Suprapubic skin (tissue), 4 donors: Measurements from ENCODE around the gene CYTH1. TPM values are rescaled to one million over a fixed set of nuclear protein-coding genes. Genes with fewer than 3 reads are reported as not detected.

Experiments used
- DNase-seq, 2 donors: peaks; one replicate each; pipeline ENCODE4 v3.0.0-alpha.2; 2019; ENCODE audit warnings: low spot score in 2 of 2
- H3K27ac ChIP-seq: fragments of 200-600 bp; sonication (generic); one replicate; pipeline ENCODE4 v1.5.1; 2019
- H3K27me3 ChIP-seq: fragments of 200-600 bp; sonication (generic); one replicate; pipeline ENCODE4 v1.5.1; 2019
- H3K36me3 ChIP-seq: fragments of 200-600 bp; sonication (generic); one replicate; pipeline ENCODE4 v1.5.1; 2019
- H3K4me1 ChIP-seq: fragments of 200-600 bp; sonication (generic); one replicate; pipeline ENCODE4 v1.5.1; 2019
- H3K4me3 ChIP-seq: fragments of 200-600 bp; sonication (generic); one replicate; pipeline ENCODE4 v1.5.1; 2019; ENCODE audit warnings: mild to moderate bottlenecking
- H3K9me3 ChIP-seq: fragments of 200-600 bp; sonication (generic); one replicate; pipeline ENCODE4 v1.5.1; 2019
- CTCF ChIP-seq, 2 donors: fragments of 200-600 bp in 1 of 2; fragments of 450-650 bp in 1 of 2; sonication (generic) in 1 of 2; IDR thresholded peaks; one replicate each; pipeline ENCODE4 v1.5.1; 2016 to 2019; ENCODE audit warnings: antibody characterized with exemption in 2 of 2, mild to moderate bottlenecking in 1 of 2, moderate library complexity in 1 of 2
- EP300 ChIP-seq: sonication (generic); formaldehyde crosslinking; IDR thresholded peaks from one replicate; pipeline ENCODE4 v1.6.1; 2017; ENCODE audit warnings: antibody characterized with exemption
- POLR2A ChIP-seq, 2 donors: fragments of 450-650 bp; IDR thresholded peaks; one replicate each; pipeline ENCODE4 v1.6.1; 2017; ENCODE audit warnings: antibody characterized with exemption in 2 of 2, mild to moderate bottlenecking in 2 of 2, moderate library complexity in 2 of 2
- POLR2AphosphoS5 ChIP-seq, 3 donors: sonication (generic); formaldehyde crosslinking; IDR thresholded peaks; one replicate each; pipeline ENCODE4 v1.6.1; 2017; ENCODE audit warnings: antibody characterized with exemption in 3 of 3
- WGBS: methylation state at CpG from one replicate; pipeline ENCODE4 v1.1.5; 2018; 5-methylcytosine and 5-hydroxymethylcytosine counted together
- total RNA-seq, 4 donors: library from RNA; depleted of rRNA; stranded (reverse); fragments of >200 nt; gene quantifications; one replicate each; pipeline ENCODE4 v1.1.0, GENCODE V29; 2016

Gene CYTH1
- total RNA-seq, 4 donors from 2014 or later = 57.6 to 88.6 (median 74.9) TPM

GRCh38 chr17:78805301-78805700 lies 23.2 kb upstream of the CYTH1 start:
- no peaks in the 10 kb centered on the region for H3K27me3 ChIP-seq
- 91% methylated on average over 13 of the region's 14 CpGs for whole genome bisulfite sequencing
- DNase-seq = no peak
- H3K36me3 ChIP-seq = peaks cover 92% of the 10 kb centered on the region
- H3K4me3 ChIP-seq = no peak overlapping the region
- H3K4me1 ChIP-seq = peaks cover 7% of the 10 kb centered on the region
- peak overlapping the region; percentile 45 for H3K27ac ChIP-seq
- no peak for TF ChIP-seq EP300
- no peak for TF ChIP-seq POLR2AphosphoS5 (IDR thresholded peaks at IDR 0.05)
- no peak for TF ChIP-seq CTCF (IDR thresholded peaks at IDR 0.05)
- TF ChIP-seq POLR2A (IDR thresholded peaks at IDR 0.05) = no peak
- H3K9me3 ChIP-seq = no peaks in the 10 kb centered on the region

GRCh38 chr17:78804777-78805176 lies 22.7 kb upstream of the CYTH1 start:
- no peak for DNase-seq
- WGBS = 74% methylated on average over 11 of the region's 11 CpGs

GRCh38 chr17:78803186-78803845 lies 21.2 kb upstream of the CYTH1 start:
- Histone ChIP-seq H3K4me1 (peaks cover 13% of the 10 kb centered on the region), H3K27me3 (no peaks in the 10 kb centered on the region), H3K9me3 (no peaks in the 10 kb centered on the region), H3K36me3 (peaks cover 84% of the 10 kb centered on the region), H3K4me3 (no peak overlapping the region), H3K27ac (no peak overlapping the region)
- no peak for DNase-seq
- WGBS = 82% methylated on average over 20 of the region's 21 CpGs
- TF ChIP-seq POLR2A (IDR thresholded peaks at IDR 0.05) (no peak), CTCF (IDR thresholded peaks at IDR 0.05) (no peak), EP300 (no peak), POLR2AphosphoS5 (IDR thresholded peaks at IDR 0.05) (no peak)

More at GRCh38 chr17:78804777-78805176, 22.7 kb upstream of the CYTH1 start:
- TF ChIP-seq CTCF (IDR thresholded peaks at IDR 0.05) (no peak), POLR2AphosphoS5 (IDR thresholded peaks at IDR 0.05) (peak in 2 of 3 donors; percentile 36 to 54)
- Histone ChIP-seq H3K9me3 (no peaks in the 10 kb centered on the region), H3K27me3 (no peaks in the 10 kb centered on the region), H3K36me3 (peaks cover 87% of the 10 kb centered on the region), H3K4me1 (peaks cover 7% of the 10 kb centered on the region), H3K4me3 (no peak overlapping the region), H3K27ac (peak overlapping the region; percentile 45)

- Histone ChIP-seq H3K27me3 (no peaks in the 10 kb centered on the region), H3K36me3 (peaks cover 84% of the 10 kb centered on the region), H3K9me3 (no peaks in the 10 kb centered on the region), H3K4me1 (peaks cover 16% of the 10 kb centered on the region), H3K4me3 (no peak overlapping the region), H3K27ac (no peak overlapping the region)
- no peak for TF ChIP-seq CTCF (IDR thresholded peaks at IDR 0.05)
- TF ChIP-seq EP300 = no peak
- no peak for TF ChIP-seq POLR2A (IDR thresholded peaks at IDR 0.05)
- no peak for TF ChIP-seq POLR2AphosphoS5 (IDR thresholded peaks at IDR 0.05)
- 96% methylated on average over 14 of the region's 14 CpGs for WGBS
- DNase-seq = no peak
These were observed 20.4 kb upstream of the CYTH1 start for GRCh38 chr17:78802459-78802858.

GRCh38 chr17:78802008-78802407 lies 19.9 kb upstream of the CYTH1 start:
- no peaks in the 10 kb centered on the region for H3K9me3 ChIP-seq
- DNase-seq = no peak
- WGBS = 84% methylated on average over 25 of the region's 30 CpGs
- H3K27ac ChIP-seq = no peak overlapping the region
- no peaks in the 10 kb centered on the region for H3K27me3 ChIP-seq
- peaks cover 84% of the 10 kb centered on the region for H3K36me3 ChIP-seq
- H3K4me1 ChIP-seq = peaks cover 18% of the 10 kb centered on the region
- H3K4me3 ChIP-seq = no peak overlapping the region
- TF ChIP-seq EP300 = no peak
- no peak for TF ChIP-seq POLR2A (IDR thresholded peaks at IDR 0.05)
- no peak for TF ChIP-seq POLR2AphosphoS5 (IDR thresholded peaks at IDR 0.05)
- TF ChIP-seq CTCF (IDR thresholded peaks at IDR 0.05) = no peak
